Chondrocyte (in vitro differentiated cells): ENCODE measurements around the gene CNN3. TPM values are rescaled to one million over a fixed set of nuclear protein-coding genes. Genes with fewer than 3 reads are reported as not detected.
A peak's percentile ranks its signal among the peaks of the same experiment; 100 is the strongest.

Source experiments
- DNase-seq: peaks from one replicate; pipeline ENCODE4 v3.0.0; 2021; ENCODE audit warnings: mixed read lengths, low spot score
- H3K27ac Mint-ChIP-seq: one replicate; pipeline ENCODE4 v1.8.0; 2021; ENCODE audit warnings: mild to moderate bottlenecking, moderate library complexity, mixed read lengths; ENCODE audit not compliant: unreplicated experiment
- H3K27me3 Mint-ChIP-seq: 2 replicates; pipeline ENCODE4 v1.8.0; 2021; ENCODE audit warnings: low read depth, mixed read lengths
- H3K36me3 Mint-ChIP-seq: 2 replicates; pipeline ENCODE4 v1.8.0; 2021; ENCODE audit warnings: low read depth, mixed read lengths
- H3K4me1 Mint-ChIP-seq: 2 replicates; pipeline ENCODE4 v1.8.0; 2021; ENCODE audit warnings: low read depth, mild to moderate bottlenecking, mixed read lengths
- H3K4me3 Mint-ChIP-seq: one replicate; pipeline ENCODE4 v1.8.0; 2021; ENCODE audit warnings: mild to moderate bottlenecking, moderate library complexity, mixed read lengths; ENCODE audit not compliant: unreplicated experiment
- H3K9me3 Mint-ChIP-seq: 2 replicates; pipeline ENCODE4 v1.8.0; 2021; ENCODE audit warnings: low read depth, mixed read lengths
- CTCF ChIP-seq: fragments of 200-600 bp; sonication (generic); IDR thresholded peaks from 2 replicates; pipeline ENCODE4 v1.5.0; 2021; ENCODE audit warnings: antibody characterized with exemption, mild to moderate bottlenecking, moderate library complexity
- total RNA-seq: library from RNA; stranded (reverse); gene quantifications from 3 replicates; pipeline ENCODE4 v1.2.1, GENCODE V29; 2021

CNN3 gene
- total RNA-seq, 1 donor from 2014 or later, result 242 TPM

GRCh38 chr1:94940738-94941137 is 13.8 kb upstream of the CNN3 start:
- H3K36me3 Mint-ChIP-seq, result no peaks in the 10 kb centered on the region
- DNase-seq, result no peak
- peaks cover 30% of the 10 kb centered on the region for H3K4me1 Mint-ChIP-seq
- TF ChIP-seq CTCF, result no peak
- H3K9me3 Mint-ChIP-seq, result no peaks in the 10 kb centered on the region
- no peaks in the 10 kb centered on the region for H3K27me3 Mint-ChIP-seq
- H3K27ac Mint-ChIP-seq, result no peak overlapping the region
- H3K4me3 Mint-ChIP-seq, result no peak overlapping the region

- Mint-ChIP-seq H3K9me3 (no peaks in the 10 kb centered on the region), H3K27ac (no peak overlapping the region), H3K4me1 (peaks cover 40% of the 10 kb centered on the region), H3K27me3 (no peaks in the 10 kb centered on the region), H3K4me3 (no peak overlapping the region), H3K36me3 (no peaks in the 10 kb centered on the region)
- no peak for DNase-seq
- no peak for TF ChIP-seq CTCF
Measured at GRCh38 chr1:94937820-94938219, 10.9 kb upstream of the CNN3 start.

- no peak for DNase-seq
- H3K27ac Mint-ChIP-seq, result no peak overlapping the region
- no peaks in the 10 kb centered on the region for H3K27me3 Mint-ChIP-seq
- TF ChIP-seq CTCF, result no peak
- no peaks in the 10 kb centered on the region for H3K9me3 Mint-ChIP-seq
- peaks cover 40% of the 10 kb centered on the region for H3K4me1 Mint-ChIP-seq
- no peaks in the 10 kb centered on the region for H3K36me3 Mint-ChIP-seq
- no peak overlapping the region for H3K4me3 Mint-ChIP-seq
Measured at GRCh38 chr1:94936861-94937620, 10.1 kb upstream of the CNN3 start.

- H3K27me3 Mint-ChIP-seq, result no peaks in the 10 kb centered on the region
- TF ChIP-seq CTCF, result no peak
- H3K9me3 Mint-ChIP-seq, result no peaks in the 10 kb centered on the region
- peaks cover 45% of the 10 kb centered on the region for H3K4me1 Mint-ChIP-seq
- no peaks in the 10 kb centered on the region for H3K36me3 Mint-ChIP-seq
- H3K27ac Mint-ChIP-seq, result peak overlapping the region; percentile 39
- no peak for DNase-seq
- no peak overlapping the region for H3K4me3 Mint-ChIP-seq
Measured at GRCh38 chr1:94935476-94935875, 8.6 kb upstream of the CNN3 start.

GRCh38 chr1:94935034-94935433 is 8.1 kb upstream of the CNN3 start:
- H3K36me3 Mint-ChIP-seq, result no peaks in the 10 kb centered on the region
- no peak overlapping the region for H3K4me3 Mint-ChIP-seq
- peaks cover 49% of the 10 kb centered on the region for H3K4me1 Mint-ChIP-seq
- H3K9me3 Mint-ChIP-seq, result no peaks in the 10 kb centered on the region
- DNase-seq, result no peak
- TF ChIP-seq CTCF, result no peak
- H3K27ac Mint-ChIP-seq, result no peak overlapping the region
- H3K27me3 Mint-ChIP-seq, result no peaks in the 10 kb centered on the region
